ENCODE results near the gene HS6ST3. TPM values are rescaled to one million over a fixed set of nuclear protein-coding genes. Genes with fewer than 3 reads are reported as not detected.

HS6ST3 gene
- total and polyA plus RNA-seq, 2 of the 13 experiments (the other 11 are each of a cell fraction or from before 2014, with no cell fraction given), result not detected

GRCh38 chr13:96851856-96852445 is 762.0 kb downstream of the HS6ST3 start:
- H3K27me3 ChIP-seq (ENCODE audit: control insufficient read depth in 1 of 2, insufficient read depth in 2 of 2, low read length in 2 of 2), result peaks cover 0 to 13% of the 10 kb centered on the region in 2 experiments; a peak in 1 of 5 replicates
- H3K4me1 ChIP-seq (ENCODE audit: insufficient read depth, low read length), result no peaks in the 10 kb centered on the region
- no peak for TF ChIP-seq ZNF75D (CRISPR knock-in tag; IDR thresholded peaks at IDR 0.05; ENCODE audit: borderline replicate concordance)
- TF ChIP-seq TIGD3 (CRISPR knock-in tag; IDR thresholded peaks at IDR 0.05; ENCODE audit: borderline replicate concordance), result no peak
- TF ChIP-seq ATF7 (IDR thresholded peaks at IDR 0.05), result peak; percentile 44; the same call in 1 of the 2 replicates
- TF ChIP-seq ATF7 (CRISPR knock-in tag; IDR thresholded peaks at IDR 0.05), result no peak
- no peak for TF ChIP-seq THAP9 (CRISPR knock-in tag; IDR thresholded peaks at IDR 0.05; ENCODE audit: borderline replicate concordance)
- no peak for TF ChIP-seq ETV6 (CRISPR knock-in tag; conservative IDR thresholded peaks at IDR 0.05)
- peak; percentile 38; the same call in 1 of the 2 replicates for TF ChIP-seq CEBPB (IDR thresholded peaks at IDR 0.05; ENCODE audit: borderline replicate concordance, low read depth, low read length)
- no peak overlapping the region for H3K9ac ChIP-seq (ENCODE audit: insufficient read depth, low read depth, low read length)
- in situ Hi-C loops (cut with HindIII; ENCODE audit: extremely low pct_ligation_motif_present, low pct_unique_long_range_greater_than_20kb), result no loop called here
- H3K79me2 ChIP-seq (ENCODE audit: insufficient read depth, low read length), result no peaks in the 10 kb centered on the region
- ChIA-PET CTCF (ENCODE audit: low intra/inter-chr PET ratio, low total read pairs) (no interaction called here), POLR2A (no interaction called here)
- ATAC-seq (no peak), DNase-seq (ENCODE audit: low spot score) (no peak), FAIRE-seq (no peak)
- intact Hi-C loops (cut with micrococcal nuclease; ENCODE audit: unreplicated experiment), result no loop called here
- H3K27ac ChIP-seq (ENCODE audit: extremely low read length, insufficient read depth, low read length), result no peak overlapping the region
- no peak overlapping the region for H2AFZ ChIP-seq (ENCODE audit: low read length)
- WGBS (ENCODE audit: low lambda C conversion rate), result 0% methylated on average over 5 of the region's 9 CpGs
- BruUV-seq (replicated peaks), result no TSS peak
- H3K4me3 ChIP-seq (replicated peaks in 1 of 3; ENCODE audit: insufficient read depth in 1 of 3, low read depth in 2 of 3, low read length in 3 of 3), result no peak overlapping the region
- no peaks in the 10 kb centered on the region for H3K9me3 ChIP-seq (ENCODE audit: low read length)
- H3K36me3 ChIP-seq (replicated peaks in 1 of 2; ENCODE audit: control insufficient read depth in 1 of 2, insufficient read depth in 2 of 2, low read length in 2 of 2), result no peaks in the 10 kb centered on the region
- H4K20me1 ChIP-seq (ENCODE audit: insufficient read depth, low read length), result no peaks in the 10 kb centered on the region
- no peak overlapping the region for H3K4me2 ChIP-seq (ENCODE audit: low read depth, low read length)
